ENCODE data around the gene MOB4. TPM values are rescaled to one million over a fixed set of nuclear protein-coding genes. Genes with fewer than 3 reads are reported as not detected.
A peak's percentile ranks its signal among the peaks of the same experiment; 100 is the strongest.

MOB4 gene
- total RNA-seq, 1 donor from 2014 or later, result 46.4 TPM

DNA sequence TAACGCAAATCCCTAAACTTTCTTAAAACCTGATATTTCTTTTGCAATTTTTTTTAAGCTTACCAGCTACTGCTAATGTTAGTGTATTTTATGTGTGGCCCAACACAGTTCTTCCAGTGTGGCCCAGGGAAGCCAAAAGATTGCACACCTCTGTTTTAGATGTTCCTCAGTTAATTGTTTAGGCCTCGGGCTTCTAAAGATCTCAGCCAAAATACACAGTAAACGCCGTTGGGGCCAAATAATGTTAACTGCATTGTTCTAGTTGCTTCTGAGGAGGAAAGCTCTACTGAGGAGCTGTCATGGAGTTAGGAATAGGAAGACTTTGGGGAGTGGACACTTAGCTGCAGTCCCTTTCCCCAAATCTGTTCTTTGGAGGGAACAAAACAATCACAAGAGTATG is 13.7 kb upstream of the MOB4 start:
- DNase-seq, result no peak
- Mint-ChIP-seq H3K36me3 (ENCODE audit: unreplicated experiment) (no peaks in the 10 kb centered on the region), H3K27me3 (ENCODE audit: unreplicated experiment) (peaks cover 4% of the 10 kb centered on the region), H3K4me1 (ENCODE audit: low read depth, unreplicated experiment) (peaks cover 17% of the 10 kb centered on the region), H3K4me3 (ENCODE audit: unreplicated experiment) (peak overlapping the region; percentile 92), H3K27ac (ENCODE audit: unreplicated experiment) (no peak overlapping the region), H3K9me3 (ENCODE audit: unreplicated experiment) (peaks cover 8% of the 10 kb centered on the region)
- TF ChIP-seq, protein P1, sequence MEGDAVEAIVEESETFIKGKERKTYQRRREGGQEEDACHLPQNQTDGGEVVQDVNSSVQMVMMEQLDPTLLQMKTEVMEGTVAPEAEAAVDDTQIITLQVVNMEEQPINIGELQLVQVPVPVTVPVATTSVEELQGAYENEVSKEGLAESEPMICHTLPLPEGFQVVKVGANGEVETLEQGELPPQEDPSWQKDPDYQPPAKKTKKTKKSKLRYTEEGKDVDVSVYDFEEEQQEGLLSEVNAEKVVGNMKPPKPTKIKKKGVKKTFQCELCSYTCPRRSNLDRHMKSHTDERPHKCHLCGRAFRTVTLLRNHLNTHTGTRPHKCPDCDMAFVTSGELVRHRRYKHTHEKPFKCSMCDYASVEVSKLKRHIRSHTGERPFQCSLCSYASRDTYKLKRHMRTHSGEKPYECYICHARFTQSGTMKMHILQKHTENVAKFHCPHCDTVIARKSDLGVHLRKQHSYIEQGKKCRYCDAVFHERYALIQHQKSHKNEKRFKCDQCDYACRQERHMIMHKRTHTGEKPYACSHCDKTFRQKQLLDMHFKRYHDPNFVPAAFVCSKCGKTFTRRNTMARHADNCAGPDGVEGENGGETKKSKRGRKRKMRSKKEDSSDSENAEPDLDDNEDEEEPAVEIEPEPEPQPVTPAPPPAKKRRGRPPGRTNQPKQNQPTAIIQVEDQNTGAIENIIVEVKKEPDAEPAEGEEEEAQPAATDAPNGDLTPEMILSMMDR (IDR thresholded peaks at IDR 0.05; ENCODE audit: partially characterized antibody, unreplicated experiment), result no peak

DNA sequence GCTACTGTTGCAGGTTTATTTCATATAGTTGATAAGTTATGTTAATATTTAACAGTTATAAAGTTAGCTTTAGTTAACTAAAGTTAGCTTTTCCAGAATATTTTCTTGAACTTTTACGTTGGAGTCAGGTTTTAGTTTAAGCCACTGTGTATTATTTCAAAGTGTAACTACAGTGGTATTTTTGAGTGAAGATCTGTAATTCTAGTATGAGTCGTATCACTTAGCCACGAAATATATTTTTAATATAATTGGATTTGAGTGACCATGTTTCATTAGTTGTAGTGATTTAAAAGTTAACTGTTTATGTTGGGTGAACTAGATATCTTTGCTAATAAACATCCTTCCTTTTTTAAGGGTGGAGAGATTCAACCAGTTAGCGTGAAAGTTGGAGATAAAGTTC is 13.2 kb upstream of the MOB4 start:
- Mint-ChIP-seq H3K4me1 (ENCODE audit: low read depth, unreplicated experiment) (peaks cover 15% of the 10 kb centered on the region), H3K27ac (ENCODE audit: unreplicated experiment) (no peak overlapping the region)

DNA sequence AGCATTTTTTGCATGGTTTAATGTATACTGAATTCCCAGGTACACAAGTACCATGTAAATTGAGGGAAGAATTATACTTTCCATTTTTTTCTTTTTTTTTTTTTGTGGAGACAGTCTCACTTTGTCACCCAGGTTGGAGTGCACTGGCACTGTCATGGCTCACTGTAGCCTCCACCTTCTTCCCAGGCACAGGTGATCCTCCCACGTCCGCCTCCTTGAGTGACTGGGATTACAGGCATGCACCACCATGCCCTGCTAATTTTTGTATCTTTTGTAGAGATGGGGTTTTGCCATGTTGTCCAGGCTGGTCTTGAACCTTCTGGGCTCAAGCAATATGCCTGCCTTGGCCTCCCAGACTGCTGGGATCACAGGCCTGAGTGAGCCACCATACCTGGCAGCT is 11.9 kb upstream of the MOB4 start:
- Mint-ChIP-seq H3K4me3 (ENCODE audit: unreplicated experiment) (no peak overlapping the region), H3K27ac (ENCODE audit: unreplicated experiment) (no peak overlapping the region), H3K36me3 (ENCODE audit: unreplicated experiment) (no peaks in the 10 kb centered on the region), H3K4me1 (ENCODE audit: low read depth, unreplicated experiment) (peaks cover 9% of the 10 kb centered on the region), H3K9me3 (ENCODE audit: unreplicated experiment) (peaks cover 7% of the 10 kb centered on the region), H3K27me3 (ENCODE audit: unreplicated experiment) (peaks cover 4% of the 10 kb centered on the region)
- no peak for DNase-seq
- TF ChIP-seq, protein P1 (IDR thresholded peaks at IDR 0.05; ENCODE audit: partially characterized antibody, unreplicated experiment), result no peak

More for the DNA sequence above, 13.2 kb upstream of the MOB4 start:
- peaks cover 4% of the 10 kb centered on the region for H3K27me3 Mint-ChIP-seq (ENCODE audit: unreplicated experiment)
- peak overlapping the region; percentile 92 for H3K4me3 Mint-ChIP-seq (ENCODE audit: unreplicated experiment)
- peaks cover 8% of the 10 kb centered on the region for H3K9me3 Mint-ChIP-seq (ENCODE audit: unreplicated experiment)
- no peak for DNase-seq
- no peaks in the 10 kb centered on the region for H3K36me3 Mint-ChIP-seq (ENCODE audit: unreplicated experiment)
- TF ChIP-seq, protein P1 (IDR thresholded peaks at IDR 0.05; ENCODE audit: partially characterized antibody, unreplicated experiment), result no peak

DNA sequence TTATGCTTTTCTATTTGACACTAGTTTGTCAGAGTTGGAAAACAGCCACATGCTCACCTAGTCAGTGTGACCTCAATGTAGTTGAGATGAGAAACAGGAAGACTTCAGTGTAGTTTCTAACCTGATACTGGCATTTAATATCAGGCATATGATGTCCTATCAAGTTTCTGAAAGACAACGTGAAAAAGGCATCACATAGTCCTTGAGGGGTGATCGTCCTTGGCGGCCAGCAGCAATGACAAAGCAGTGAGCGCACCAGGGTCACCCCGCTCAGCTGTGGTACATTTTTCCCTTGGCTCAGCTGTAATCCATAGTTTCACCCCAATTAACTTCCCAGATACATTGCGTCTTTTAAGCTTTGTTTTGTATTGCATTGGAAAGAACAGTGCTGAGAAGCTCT is 11.4 kb upstream of the MOB4 start:
- Mint-ChIP-seq H3K4me1 (ENCODE audit: low read depth, unreplicated experiment) (peaks cover 9% of the 10 kb centered on the region), H3K36me3 (ENCODE audit: unreplicated experiment) (no peaks in the 10 kb centered on the region), H3K4me3 (ENCODE audit: unreplicated experiment) (no peak overlapping the region), H3K9me3 (ENCODE audit: unreplicated experiment) (peaks cover 7% of the 10 kb centered on the region), H3K27me3 (ENCODE audit: unreplicated experiment) (peaks cover 4% of the 10 kb centered on the region), H3K27ac (ENCODE audit: unreplicated experiment) (no peak overlapping the region)
- DNase-seq, result no peak
- TF ChIP-seq, protein P1 (IDR thresholded peaks at IDR 0.05; ENCODE audit: partially characterized antibody, unreplicated experiment), result no peak

DNA sequence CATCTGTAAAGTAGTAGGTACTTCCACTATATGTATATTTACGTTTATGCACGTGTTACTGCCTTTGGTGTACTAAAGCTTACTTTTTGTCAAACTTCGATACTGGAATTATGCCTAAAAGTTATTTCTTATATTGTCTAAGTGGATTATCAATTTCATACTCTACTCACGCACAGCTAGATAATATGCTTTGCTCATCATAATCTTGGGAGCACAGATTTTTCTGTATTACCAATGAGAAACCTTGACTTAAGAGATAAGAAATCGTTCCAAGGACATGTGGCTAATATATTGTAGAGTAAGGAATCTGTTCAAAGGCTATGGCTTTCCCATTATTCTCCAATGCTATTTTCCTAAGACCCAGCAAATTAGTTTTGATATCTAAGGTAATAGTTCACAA is 9.2 kb upstream of the MOB4 start:
- Mint-ChIP-seq H3K27ac (ENCODE audit: unreplicated experiment) (no peak overlapping the region), H3K27me3 (ENCODE audit: unreplicated experiment) (peaks cover 5% of the 10 kb centered on the region), H3K9me3 (ENCODE audit: unreplicated experiment) (no peaks in the 10 kb centered on the region), H3K4me1 (ENCODE audit: low read depth, unreplicated experiment) (peaks cover 5% of the 10 kb centered on the region), H3K36me3 (ENCODE audit: unreplicated experiment) (no peaks in the 10 kb centered on the region), H3K4me3 (ENCODE audit: unreplicated experiment) (no peak overlapping the region)
- no peak for DNase-seq
- TF ChIP-seq, protein P1 (IDR thresholded peaks at IDR 0.05; ENCODE audit: partially characterized antibody, unreplicated experiment), result no peak

Data from glutamatergic neuron (in vitro differentiated cells).